ENCODE data around the gene BNC2.

- TF ChIP-seq CTCF (conservative IDR thresholded peaks at IDR 0.05 in 1 of 2, IDR thresholded peaks at IDR 0.05 in 1 of 2; ENCODE audit: low read depth in 1 of 2, low read length in 2 of 2): no peak
- no peak for TF ChIP-seq EZH2 (IDR thresholded peaks at IDR 0.05; ENCODE audit: low read length, missing control alignments)
Observed at GRCh38 chr9:16585591-16585990, 284.9 kb downstream of the BNC2 start.

All from fibroblast of lung (primary cell).